Heart left ventricle (tissue), 13 donors: Measurements from ENCODE around the gene SHOX.

Source experiments
- POLR2A ChIP-seq, 2 donors: fragments of 450-650 bp; IDR thresholded peaks; one replicate each; pipeline ENCODE4 v1.6.1; 2017; ENCODE audit warnings: antibody characterized with exemption in 2 of 2, mild to moderate bottlenecking in 2 of 2, moderate library complexity in 2 of 2
- TF ChIP-seq, protein P1 (sequence below), 12 donors: fragments of 200-600 bp; sonication (generic) in 4 of 12; IDR thresholded peaks; one replicate each; pipeline versions ENCODE4 v1.5.0 to v1.8.0; 2018 to 2022; ENCODE audit warnings: antibody characterized with exemption in 12 of 12, mild to moderate bottlenecking in 5 of 12
- donor health status: ischemic (EF 13 %, LVEDD 7.1; RV severe dilation, severe dysfunction).
- donor health status: DM: no; HTN: yes; CAD: no.
- donor health status: DM: no; HTN: no; CAD: no.
- donor health status: ischemic (EF 25% LVEDD 6.9; RV normal size, moderate dysfunction).
- donor health status: ischemic (EF 25% LVEDD 5.7; RV mildly dilated, moderate dysfunction).
- donor health status: ischemic (EF 35%, LVEDD 5.7; RV mildly dilated, moderate dysfunction).
- donor health status: nonischemic (EF 11% LVEDD 7.7; RV severe dilation, severe dysfunction).
- donor health status: DM: yes; HTN: yes; CAD: no.
- donor health status: PGD.
- donor health status: ischemic (EF 29% LVEDD 5.4; RV normal size, mild dysfunction).
- donor health status: nonischemic (EF 23%, LVEDD 6.1; RV moderate dilation, normal function).

DNA sequence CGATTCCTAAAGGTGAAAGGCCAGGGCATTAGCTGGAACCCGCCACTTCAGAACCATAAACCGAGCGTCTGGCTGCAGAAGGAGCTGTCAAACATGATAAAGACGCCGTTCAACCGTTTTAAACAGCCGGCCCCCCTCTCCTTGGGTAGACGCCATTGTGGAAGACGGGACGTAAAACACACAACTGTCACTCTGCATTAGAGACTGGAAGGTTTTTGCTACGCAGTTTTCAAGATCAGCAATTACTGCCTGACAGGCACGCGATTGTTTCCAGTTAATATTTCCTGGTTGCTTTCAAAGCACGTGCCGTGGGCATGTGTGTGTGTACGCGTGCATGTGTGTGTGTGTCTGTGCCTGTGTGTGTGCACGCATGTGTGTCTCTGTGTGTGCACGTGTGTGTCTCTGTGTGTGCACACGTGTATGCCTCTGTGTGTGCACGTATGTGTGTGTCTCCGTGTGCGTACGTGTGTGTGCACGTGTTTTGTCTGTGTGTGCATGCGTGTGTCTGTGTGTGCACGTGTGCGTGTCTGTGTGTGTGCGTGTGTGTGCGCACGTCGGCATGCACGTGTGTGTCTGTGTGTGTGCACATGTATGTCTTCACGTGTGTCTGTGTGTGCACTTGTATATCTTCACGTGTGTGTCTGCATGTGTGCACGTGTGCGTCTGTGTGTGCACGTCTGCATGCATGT is 48.8 kb downstream of the SHOX start:
- TF ChIP-seq, protein P1, sequence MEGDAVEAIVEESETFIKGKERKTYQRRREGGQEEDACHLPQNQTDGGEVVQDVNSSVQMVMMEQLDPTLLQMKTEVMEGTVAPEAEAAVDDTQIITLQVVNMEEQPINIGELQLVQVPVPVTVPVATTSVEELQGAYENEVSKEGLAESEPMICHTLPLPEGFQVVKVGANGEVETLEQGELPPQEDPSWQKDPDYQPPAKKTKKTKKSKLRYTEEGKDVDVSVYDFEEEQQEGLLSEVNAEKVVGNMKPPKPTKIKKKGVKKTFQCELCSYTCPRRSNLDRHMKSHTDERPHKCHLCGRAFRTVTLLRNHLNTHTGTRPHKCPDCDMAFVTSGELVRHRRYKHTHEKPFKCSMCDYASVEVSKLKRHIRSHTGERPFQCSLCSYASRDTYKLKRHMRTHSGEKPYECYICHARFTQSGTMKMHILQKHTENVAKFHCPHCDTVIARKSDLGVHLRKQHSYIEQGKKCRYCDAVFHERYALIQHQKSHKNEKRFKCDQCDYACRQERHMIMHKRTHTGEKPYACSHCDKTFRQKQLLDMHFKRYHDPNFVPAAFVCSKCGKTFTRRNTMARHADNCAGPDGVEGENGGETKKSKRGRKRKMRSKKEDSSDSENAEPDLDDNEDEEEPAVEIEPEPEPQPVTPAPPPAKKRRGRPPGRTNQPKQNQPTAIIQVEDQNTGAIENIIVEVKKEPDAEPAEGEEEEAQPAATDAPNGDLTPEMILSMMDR (IDR thresholded peaks at IDR 0.05), result no peak
- TF ChIP-seq POLR2A (IDR thresholded peaks at IDR 0.05), result no peak
